ENCODE measurements around the gene MAML1.

MAML1 gene

GRCh38 chr5:179794575-179794974, 62.0 kb downstream of the MAML1 start:
- no peak for DNase-seq

- no peak for DNase-seq
These were observed 62.6 kb downstream of the MAML1 start for GRCh38 chr5:179795049-179795862.

GRCh38 chr5:179795863-179796833, 63.5 kb downstream of the MAML1 start:
- DNase-seq: peak; percentile 66 to 68

GRCh38 chr5:179796877-179797608, 64.4 kb downstream of the MAML1 start:
- no peak for DNase-seq

- DNase-seq: no peak
These were observed 65.1 kb downstream of the MAML1 start for GRCh38 chr5:179797741-179798140.

- DNase-seq: no peak
These were observed 65.6 kb downstream of the MAML1 start for GRCh38 chr5:179798144-179798770.

- DNase-seq: no peak
These were observed 66.4 kb downstream of the MAML1 start for GRCh38 chr5:179798771-179799643.

GRCh38 chr5:179799644-179799973, 67.0 kb downstream of the MAML1 start:
- DNase-seq: no peak

- DNase-seq: no peak
These were observed 67.6 kb downstream of the MAML1 start for GRCh38 chr5:179800071-179800695.

GRCh38 chr5:179800696-179801201, 68.1 kb downstream of the MAML1 start:
- no peak for DNase-seq

GRCh38 chr5:179801304-179802206, 68.9 kb downstream of the MAML1 start:
- DNase-seq: peak; percentile 79 to 88

- DNase-seq: no peak
These were observed 69.7 kb downstream of the MAML1 start for GRCh38 chr5:179802207-179802883.

GRCh38 chr5:179802950-179803562, 70.4 kb downstream of the MAML1 start:
- no peak for DNase-seq

GRCh38 chr5:179803651-179804554, 71.3 kb downstream of the MAML1 start:
- peak in 1 of 2 donors; percentile 42 for DNase-seq

GRCh38 chr5:179804555-179804947, 71.9 kb downstream of the MAML1 start:
- DNase-seq: no peak

- DNase-seq: no peak
These were observed 72.5 kb downstream of the MAML1 start for GRCh38 chr5:179805070-179805528.

GRCh38 chr5:179805529-179806249, 73.1 kb downstream of the MAML1 start:
- DNase-seq: no peak
